NB4 (cell line): ENCODE measurements around the gene HTR6.

Source experiments
- CTCF ChIP-seq: IDR thresholded peaks from one replicate; pipeline ENCODE4 v1.5.1; 2012; ENCODE audit warnings: low read depth, low read length
- MAX ChIP-seq: IDR thresholded peaks from 2 replicates; pipeline ENCODE4 v1.6.1; 2011; ENCODE audit warnings: low read depth, low read length
- MYC ChIP-seq: IDR thresholded peaks from 2 replicates; pipeline ENCODE4 v1.6.1; 2011; ENCODE audit warnings: low read depth, low read length
- POLR2A ChIP-seq: IDR thresholded peaks from 2 replicates; pipeline ENCODE4 v1.6.1; 2011; ENCODE audit warnings: mild to moderate bottlenecking; ENCODE audit not compliant: insufficient read length; ENCODE audit errors: extremely low read depth

- TF ChIP-seq CTCF (no peak), POLR2A (no peak), MAX (no peak), MYC (no peak)
Measured at GRCh38 chr1:19712928-19713327, 48.3 kb downstream of the HTR6 start.
